ENCODE data around the gene AMER3. TPM values are rescaled to one million over a fixed set of nuclear protein-coding genes. Genes with fewer than 3 reads are reported as not detected.

AMER3 gene
- total RNA-seq, 1 donor from 2014 or later = not detected

DNA sequence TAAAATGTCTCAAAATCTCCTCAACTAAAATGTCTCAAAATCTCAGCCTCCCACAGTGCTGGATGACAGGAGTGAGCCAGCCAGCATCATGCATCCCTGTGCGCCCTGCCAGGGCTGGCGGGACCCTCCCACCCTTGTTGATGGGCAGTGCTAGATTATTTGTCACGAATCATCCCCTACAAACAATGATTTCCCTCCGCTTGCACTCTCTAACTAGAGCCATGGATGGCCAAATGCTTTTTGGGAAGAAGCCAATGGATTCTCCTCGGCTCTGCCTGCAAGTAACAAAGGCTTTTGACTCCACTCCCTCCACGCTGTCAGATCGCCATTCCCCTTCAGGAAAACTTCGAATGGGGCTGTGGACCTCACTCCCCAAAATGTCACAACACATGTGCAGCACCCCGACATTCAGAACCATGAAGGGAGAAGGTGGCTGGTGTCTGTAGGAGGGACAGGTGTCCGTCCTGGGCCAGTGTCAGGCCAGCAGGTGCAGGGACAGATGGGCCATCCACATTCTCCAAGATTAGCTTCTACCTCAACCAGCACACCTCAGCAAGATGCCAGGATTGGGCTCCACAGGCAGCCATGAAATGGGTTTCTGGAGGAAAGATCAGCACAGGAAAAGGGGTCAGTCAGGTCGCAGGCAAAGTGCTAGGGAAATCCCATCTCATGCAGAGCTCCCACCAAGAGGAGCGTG is 11.5 kb downstream of the AMER3 start:
- DNase-seq (ENCODE audit: low read depth) = no peak
- TF ChIP-seq, protein P1, sequence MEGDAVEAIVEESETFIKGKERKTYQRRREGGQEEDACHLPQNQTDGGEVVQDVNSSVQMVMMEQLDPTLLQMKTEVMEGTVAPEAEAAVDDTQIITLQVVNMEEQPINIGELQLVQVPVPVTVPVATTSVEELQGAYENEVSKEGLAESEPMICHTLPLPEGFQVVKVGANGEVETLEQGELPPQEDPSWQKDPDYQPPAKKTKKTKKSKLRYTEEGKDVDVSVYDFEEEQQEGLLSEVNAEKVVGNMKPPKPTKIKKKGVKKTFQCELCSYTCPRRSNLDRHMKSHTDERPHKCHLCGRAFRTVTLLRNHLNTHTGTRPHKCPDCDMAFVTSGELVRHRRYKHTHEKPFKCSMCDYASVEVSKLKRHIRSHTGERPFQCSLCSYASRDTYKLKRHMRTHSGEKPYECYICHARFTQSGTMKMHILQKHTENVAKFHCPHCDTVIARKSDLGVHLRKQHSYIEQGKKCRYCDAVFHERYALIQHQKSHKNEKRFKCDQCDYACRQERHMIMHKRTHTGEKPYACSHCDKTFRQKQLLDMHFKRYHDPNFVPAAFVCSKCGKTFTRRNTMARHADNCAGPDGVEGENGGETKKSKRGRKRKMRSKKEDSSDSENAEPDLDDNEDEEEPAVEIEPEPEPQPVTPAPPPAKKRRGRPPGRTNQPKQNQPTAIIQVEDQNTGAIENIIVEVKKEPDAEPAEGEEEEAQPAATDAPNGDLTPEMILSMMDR (conservative IDR thresholded peaks at IDR 0.05; ENCODE audit: low read depth, low read length) = no peak
- no peak overlapping the region for H3K4me3 ChIP-seq (ENCODE audit: low read depth, low read length)

DNA sequence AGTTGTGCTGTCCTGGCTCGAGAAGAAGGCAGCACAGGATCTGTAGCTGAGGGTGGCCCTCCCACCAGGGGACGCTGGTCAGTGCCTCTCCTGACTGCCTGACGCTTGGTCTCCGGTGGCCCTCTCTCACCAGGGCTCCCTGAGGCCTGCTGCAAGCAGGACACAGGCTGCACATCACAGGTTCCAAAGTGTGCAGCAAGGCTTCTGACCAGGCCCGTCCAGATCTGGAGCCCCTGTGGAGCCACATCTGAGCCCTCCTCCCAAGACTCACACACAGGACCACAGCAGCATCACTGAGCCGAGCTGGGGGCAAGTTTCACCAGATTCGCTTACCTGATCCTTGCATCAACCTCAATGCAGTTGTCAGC is 12.1 kb downstream of the AMER3 start:
- TF ChIP-seq, protein P1 (conservative IDR thresholded peaks at IDR 0.05; ENCODE audit: low read depth, low read length) = no peak
- no peak for DNase-seq (ENCODE audit: low read depth)
- no peak overlapping the region for H3K4me3 ChIP-seq (ENCODE audit: low read depth, low read length)

DNA sequence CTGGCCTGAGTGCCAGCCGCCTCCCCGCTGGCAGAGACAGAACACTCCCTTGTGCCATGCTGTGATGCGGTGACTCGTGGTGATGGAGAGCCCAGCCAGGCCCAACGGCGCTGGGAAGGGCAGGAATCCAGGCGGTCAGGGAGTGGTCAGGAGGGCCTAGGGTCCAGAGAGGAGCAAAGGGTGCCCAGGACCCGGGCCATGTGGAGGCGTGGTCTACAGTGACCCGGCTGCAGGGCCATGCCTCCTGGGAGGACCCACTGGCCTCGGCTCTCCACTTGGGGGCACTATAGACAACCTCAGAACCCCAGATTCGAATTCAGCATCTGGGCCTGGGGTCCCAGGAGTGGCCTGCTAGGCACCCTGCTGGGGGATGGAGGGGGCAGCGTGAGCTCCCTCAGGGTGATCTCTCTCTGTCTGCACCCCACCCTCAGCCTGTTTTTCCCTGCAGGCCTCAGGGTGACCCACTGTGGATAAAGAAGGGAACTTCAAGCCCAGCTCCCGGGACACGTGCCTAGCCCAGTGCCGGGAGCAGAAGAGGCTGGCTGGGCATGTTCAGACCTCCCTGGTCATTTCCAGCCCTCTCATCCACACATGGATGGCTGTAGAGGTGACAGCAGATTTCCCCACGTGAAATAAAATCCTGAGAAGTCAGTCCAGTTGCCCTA is 13.0 kb downstream of the AMER3 start:
- no peak for DNase-seq (ENCODE audit: low read depth)
- TF ChIP-seq, protein P1 (conservative IDR thresholded peaks at IDR 0.05; ENCODE audit: low read depth, low read length) = no peak
- H3K4me3 ChIP-seq (ENCODE audit: low read depth, low read length) = no peak overlapping the region

DNA sequence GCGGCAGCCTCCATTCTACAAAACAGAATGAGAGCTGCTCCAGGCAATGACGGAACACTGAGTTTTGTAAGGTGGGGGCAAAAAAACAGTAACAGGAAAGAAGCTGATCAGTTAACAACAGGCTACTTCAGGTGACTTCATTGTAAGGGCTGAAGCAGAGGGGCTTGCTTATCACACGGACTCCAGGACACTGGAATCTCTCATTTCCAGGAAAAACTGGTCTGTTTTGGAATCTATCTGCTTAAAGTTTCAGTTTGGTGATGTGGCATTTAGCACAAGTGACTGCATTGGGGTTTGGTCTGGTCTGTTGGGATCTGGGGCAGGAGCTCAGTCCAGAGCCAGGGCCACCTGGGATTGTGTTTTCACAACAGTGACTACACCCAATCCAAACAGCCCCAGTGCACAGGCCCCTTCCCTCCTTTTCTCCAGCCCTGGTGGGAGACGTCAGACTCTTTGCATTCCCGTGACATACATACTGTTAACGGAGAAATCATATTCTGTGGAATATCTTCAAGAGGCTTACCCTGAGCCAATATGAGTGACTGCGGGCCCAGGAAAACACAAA is 14.1 kb downstream of the AMER3 start:
- H3K4me3 ChIP-seq (ENCODE audit: low read depth, low read length) = no peak overlapping the region
- TF ChIP-seq, protein P1 (conservative IDR thresholded peaks at IDR 0.05; ENCODE audit: low read depth, low read length) = no peak
- DNase-seq (ENCODE audit: low read depth) = no peak

DNA sequence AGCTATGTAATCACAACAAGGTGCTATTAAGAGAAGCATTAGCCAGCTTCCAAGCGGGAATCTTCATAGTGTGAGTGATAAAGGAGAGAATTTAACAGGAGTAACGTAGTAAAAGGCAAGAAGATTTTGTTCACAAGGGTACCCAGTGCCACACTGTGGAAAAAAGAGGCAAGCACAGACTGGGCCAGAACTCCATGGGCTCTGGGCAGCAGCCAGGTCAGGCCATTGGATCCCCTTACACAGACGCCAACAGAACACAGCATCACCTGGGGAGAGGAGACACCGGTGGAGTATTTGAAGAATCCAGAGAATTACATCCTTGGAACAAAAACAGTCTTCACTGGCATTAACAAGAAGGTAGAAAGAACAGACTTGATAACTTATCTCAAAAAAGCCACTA is 21.2 kb downstream of the AMER3 start:
- H3K4me3 ChIP-seq (ENCODE audit: low read depth, low read length) = no peak overlapping the region
- TF ChIP-seq, protein P1 (conservative IDR thresholded peaks at IDR 0.05; ENCODE audit: low read depth, low read length) = no peak
- DNase-seq (ENCODE audit: low read depth) = no peak

DNA sequence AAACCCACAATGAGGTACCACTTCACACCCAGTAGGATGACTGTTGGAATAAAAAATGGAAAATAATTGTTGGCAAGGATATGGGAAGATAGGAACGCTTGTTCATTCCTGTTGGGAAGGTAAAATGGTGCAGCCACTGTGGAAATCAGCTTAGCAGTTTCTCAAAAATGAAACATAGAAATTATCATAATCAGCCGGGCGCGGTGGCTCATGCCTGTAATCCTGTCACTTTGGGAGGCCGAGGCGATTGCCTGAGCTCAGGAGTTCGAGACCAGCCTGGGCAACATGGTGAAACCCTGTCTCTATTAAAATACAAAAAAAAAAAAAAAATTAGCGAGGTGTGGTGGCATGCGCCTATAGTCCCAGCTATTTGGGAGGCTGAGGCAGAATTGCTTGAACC is 23.4 kb downstream of the AMER3 start:
- TF ChIP-seq, protein P1 (conservative IDR thresholded peaks at IDR 0.05; ENCODE audit: low read depth, low read length) = no peak
- DNase-seq (ENCODE audit: low read depth) = no peak
- no peak overlapping the region for H3K4me3 ChIP-seq (ENCODE audit: low read depth, low read length)
